Activated effector memory CD4-positive, alpha-beta T cell treated with Interleukin-2 at 50 U/mL for 16 hours (primary cell): ENCODE results near the gene NPHS1.
A peak's percentile ranks its signal among the peaks of the same experiment; 100 is the strongest.
"Not testable (repeated sequence)": the region's sequence is repeated elsewhere in the genome, so short reads cannot be mapped to it uniquely, and the experiment has no call there.

Source experiments
- DNase-seq: peaks from one replicate; pipeline ENCODE4 v3.0.0-alpha.2; 2020

NPHS1 gene, protein sequence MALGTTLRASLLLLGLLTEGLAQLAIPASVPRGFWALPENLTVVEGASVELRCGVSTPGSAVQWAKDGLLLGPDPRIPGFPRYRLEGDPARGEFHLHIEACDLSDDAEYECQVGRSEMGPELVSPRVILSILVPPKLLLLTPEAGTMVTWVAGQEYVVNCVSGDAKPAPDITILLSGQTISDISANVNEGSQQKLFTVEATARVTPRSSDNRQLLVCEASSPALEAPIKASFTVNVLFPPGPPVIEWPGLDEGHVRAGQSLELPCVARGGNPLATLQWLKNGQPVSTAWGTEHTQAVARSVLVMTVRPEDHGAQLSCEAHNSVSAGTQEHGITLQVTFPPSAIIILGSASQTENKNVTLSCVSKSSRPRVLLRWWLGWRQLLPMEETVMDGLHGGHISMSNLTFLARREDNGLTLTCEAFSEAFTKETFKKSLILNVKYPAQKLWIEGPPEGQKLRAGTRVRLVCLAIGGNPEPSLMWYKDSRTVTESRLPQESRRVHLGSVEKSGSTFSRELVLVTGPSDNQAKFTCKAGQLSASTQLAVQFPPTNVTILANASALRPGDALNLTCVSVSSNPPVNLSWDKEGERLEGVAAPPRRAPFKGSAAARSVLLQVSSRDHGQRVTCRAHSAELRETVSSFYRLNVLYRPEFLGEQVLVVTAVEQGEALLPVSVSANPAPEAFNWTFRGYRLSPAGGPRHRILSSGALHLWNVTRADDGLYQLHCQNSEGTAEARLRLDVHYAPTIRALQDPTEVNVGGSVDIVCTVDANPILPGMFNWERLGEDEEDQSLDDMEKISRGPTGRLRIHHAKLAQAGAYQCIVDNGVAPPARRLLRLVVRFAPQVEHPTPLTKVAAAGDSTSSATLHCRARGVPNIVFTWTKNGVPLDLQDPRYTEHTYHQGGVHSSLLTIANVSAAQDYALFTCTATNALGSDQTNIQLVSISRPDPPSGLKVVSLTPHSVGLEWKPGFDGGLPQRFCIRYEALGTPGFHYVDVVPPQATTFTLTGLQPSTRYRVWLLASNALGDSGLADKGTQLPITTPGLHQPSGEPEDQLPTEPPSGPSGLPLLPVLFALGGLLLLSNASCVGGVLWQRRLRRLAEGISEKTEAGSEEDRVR (N-terminal part only)

GRCh38 chr19:35852029-35852780 is at the start of gene NPHS1:
TSS of gene NPHS1 (minus strand) at chr19:35852504. CDS start at chr19:35851837, 667 bp downstream.
- no peak for DNase-seq

DNA sequence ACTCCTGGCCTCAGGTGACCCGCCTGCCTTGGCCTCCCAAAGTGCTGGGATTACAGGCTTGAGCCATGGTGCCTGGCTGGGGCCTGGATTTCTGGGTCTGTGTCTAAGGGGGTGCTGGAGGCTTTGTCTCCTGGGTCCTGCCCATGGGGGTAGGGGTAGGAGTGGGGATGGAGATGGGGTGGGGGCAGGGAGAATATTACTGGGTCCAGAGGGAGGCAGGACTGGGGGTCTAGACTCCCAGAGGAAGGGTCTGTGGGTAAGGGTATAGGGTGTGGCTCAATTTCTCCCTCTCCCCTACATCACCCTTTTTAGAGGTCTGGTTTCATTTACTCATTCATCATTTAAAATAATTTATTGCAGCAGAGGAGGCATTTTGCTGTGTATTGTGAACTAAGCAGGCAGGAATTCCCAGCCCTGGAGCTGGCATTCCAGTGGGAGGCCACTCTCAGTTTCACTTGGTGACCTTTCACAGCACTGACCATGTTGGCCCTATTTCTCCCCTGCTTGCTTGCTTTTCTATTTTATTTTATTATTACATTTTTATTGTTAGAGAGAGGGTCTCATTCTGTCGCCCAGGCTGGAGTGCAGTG is 48.8 kb upstream of the NPHS1 start:
- DNase-seq = no peak

DNA sequence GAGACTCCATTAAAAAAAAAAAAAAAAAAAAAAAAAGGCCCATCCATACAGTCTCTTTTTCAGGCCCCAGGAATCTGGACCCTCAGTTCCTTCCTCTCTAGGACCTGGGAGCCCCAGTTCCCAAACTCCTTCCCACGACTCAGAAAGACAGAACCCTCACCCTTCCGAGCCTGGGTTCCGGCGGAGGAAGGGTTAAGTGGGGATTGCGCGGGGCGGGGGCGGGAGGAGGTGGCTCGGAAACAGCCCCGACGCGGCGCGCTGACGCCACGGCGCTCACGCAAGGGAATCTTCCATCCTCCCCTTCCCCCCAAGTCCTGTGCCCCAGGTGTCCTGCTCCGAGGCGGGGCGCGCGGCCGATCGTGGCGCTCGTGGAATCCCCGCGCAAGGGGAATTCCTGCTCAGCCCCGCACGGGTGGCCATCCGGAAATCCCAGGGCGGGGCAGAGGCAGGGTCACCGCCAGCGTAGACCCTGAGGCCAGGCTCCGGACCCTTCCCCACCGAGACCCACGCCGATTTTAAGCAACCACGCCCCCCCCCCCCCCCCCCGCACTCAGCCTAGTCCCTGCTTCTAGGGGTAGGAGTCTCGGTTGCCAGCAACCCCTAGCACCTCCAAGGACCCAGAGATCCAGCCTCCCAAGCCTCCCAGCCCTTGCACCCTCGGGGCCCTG is 47.4 kb upstream of the NPHS1 start:
- DNase-seq = peak; percentile 79

DNA sequence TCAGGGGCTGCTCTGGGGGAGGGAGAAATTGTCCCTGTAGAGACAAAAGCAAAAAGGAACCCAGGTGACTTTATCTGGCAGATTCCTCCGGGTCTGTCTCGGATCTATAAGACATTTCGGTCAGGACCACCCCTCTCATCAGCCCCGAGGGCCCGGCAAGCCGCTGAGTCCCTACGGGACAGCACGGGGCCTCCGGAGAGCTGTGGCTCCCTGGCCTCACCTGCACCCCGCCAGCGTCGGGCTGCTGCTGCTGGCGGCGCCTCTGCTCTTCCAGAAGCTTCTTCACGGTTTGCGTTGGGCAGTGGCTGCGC is 46.1 kb upstream of the NPHS1 start:
- no peak for DNase-seq

DNA sequence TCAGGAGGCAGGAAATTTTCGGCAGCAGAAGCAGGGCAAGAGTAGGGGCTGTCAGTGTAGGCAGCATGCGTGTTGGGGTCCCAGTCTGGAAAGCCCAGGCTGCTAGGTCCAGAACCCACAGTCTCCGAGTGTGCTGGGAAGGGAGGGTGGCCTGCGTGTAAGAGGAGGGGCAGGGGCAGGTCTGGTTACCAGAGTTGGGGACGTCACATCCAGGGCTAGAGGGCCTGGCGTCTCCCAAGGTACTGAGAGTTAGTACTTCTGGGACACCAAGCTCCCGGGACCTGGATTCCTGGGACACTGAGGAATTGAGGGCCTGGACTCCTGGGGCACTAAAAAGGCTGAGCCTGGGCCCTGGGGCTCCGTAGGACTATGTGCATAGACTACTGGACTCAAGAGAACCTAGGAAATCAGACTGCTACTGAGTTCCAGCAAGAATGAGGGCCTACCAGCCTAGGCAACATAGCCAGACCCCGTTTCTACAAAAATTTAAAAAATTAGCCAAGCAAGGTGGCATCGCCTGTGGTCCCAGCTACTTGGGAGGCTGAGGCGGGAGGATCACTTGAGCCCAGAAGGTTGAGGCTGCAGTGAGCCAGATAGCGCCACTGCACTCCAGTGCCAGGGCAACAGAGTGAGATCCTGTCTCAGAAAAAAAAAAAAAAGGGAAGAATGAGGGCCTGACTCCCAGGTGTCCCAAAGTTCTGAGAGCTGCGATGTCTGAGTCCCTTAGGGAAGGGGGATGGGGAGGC is 45.6 kb upstream of the NPHS1 start:
- DNase-seq = no peak

DNA sequence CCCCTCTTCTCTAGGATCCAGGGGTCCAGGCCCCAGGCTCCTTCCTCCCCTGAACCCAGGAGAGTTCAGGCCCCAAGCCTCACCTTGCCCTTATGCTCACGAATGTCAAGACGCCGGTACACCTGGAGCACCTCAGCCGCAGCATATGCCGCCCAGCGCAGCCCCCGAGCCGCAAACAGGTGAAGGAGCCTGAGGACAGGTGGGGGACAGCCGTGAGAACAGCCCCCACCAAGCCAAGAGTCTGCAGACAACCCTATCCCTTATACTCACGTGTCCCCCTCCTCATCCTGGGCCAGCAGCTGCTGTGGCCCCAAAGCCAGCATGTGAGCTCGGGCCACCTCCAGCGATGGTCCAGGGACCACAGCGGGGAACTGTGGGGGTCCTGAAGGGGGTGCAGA is 44.3 kb upstream of the NPHS1 start:
- DNase-seq = no peak

- DNase-seq = no peak
Observed at GRCh38 chr19:35895911-35896642, 43.8 kb upstream of the NPHS1 start.

- no peak for DNase-seq
Observed at GRCh38 chr19:35894342-35894741, 42.0 kb upstream of the NPHS1 start.

GRCh38 chr19:35891819-35892218 is 39.5 kb upstream of the NPHS1 start:
- not testable (repeated sequence) for DNase-seq

DNA sequence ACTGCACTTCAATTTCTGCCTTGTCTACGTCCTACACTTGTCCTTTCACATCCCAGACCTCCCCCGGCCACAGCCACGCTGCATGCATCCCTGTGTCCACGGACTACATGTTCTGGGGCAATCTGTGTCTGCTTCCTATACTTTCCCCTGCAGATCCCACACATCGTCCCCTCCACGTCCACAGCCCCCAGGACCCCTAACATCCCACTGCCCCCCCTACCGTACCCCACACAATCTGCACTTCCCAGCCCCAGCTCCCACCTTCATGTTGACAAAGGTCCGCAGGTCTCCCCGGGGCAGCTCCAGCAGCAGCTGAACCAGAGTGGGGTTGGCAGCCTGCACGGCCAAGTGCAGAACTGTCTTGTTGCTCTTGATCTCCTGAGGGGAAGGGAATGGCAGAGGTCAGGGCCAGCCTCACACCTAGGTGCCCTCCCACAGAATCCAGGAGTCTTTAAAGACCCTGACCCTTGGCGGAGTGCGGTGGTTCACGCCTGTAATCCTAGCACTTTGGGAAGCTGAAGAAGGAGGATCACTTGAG is 37.9 kb upstream of the NPHS1 start:
- no peak for DNase-seq

DNA sequence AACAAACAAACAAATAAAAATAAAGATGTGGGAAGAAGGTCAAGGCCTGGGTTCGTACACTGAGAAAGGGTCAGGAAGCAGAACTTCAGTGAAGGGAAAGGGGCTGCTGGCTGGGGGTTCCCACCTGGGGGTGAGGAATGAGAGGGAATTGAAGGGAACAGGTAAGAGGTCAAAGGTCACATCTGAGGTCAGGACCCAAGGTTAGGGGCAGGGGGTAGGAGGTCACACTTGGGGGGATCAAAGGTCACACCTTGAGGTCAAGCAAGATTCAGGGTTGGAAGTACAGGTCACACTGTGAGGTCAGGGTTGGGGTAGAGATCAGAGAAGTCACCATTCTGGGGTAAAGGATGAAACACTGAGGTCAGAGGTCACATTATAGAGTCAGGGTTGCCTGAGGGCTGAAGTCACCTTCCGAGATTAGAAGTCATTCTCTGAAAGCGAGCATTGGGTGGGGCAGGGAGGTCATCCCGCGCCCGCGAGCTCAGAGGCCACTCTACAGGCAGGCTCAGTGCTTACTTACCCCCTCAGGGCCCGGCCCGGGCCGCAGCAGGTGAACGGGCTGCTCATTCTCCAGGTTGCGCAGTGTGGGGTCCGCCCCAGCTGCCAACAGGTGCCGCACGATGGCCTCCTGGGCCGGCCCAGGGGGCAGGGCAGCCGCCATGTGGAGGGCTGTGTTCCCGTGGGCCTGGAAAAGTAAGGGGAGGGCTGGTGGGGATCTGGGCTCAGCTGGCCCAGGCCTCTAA is 37.2 kb upstream of the NPHS1 start:
- DNase-seq = no peak

- no peak for DNase-seq
Observed at GRCh38 chr19:35888398-35888797, 36.1 kb upstream of the NPHS1 start.

GRCh38 chr19:35887197-35887596 is 34.9 kb upstream of the NPHS1 start:
- DNase-seq = no peak

- no peak for DNase-seq
Observed at GRCh38 chr19:35885904-35886303, 33.6 kb upstream of the NPHS1 start.

GRCh38 chr19:35885225-35885738 is 33.0 kb upstream of the NPHS1 start:
- no peak for DNase-seq

DNA sequence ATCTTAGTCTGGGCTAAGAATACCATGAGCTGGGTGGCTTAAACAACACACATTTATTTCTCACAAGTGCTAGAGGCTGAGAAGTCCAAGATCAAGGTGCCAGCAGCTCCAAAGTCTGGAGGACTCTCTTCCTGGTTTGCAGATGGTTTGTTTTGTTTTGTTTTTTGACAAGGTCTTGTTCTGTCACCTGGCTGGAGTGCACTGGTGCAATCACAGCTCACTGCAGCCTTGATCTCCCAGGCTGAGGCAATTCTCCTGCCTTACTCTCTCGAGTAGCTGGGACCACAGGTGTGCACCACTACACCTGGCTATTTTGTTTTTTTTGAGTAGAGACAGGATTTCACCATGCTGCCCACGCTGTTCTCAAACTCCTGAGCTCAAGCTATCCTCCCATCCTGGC is 31.6 kb upstream of the NPHS1 start:
- no peak for DNase-seq

DNA sequence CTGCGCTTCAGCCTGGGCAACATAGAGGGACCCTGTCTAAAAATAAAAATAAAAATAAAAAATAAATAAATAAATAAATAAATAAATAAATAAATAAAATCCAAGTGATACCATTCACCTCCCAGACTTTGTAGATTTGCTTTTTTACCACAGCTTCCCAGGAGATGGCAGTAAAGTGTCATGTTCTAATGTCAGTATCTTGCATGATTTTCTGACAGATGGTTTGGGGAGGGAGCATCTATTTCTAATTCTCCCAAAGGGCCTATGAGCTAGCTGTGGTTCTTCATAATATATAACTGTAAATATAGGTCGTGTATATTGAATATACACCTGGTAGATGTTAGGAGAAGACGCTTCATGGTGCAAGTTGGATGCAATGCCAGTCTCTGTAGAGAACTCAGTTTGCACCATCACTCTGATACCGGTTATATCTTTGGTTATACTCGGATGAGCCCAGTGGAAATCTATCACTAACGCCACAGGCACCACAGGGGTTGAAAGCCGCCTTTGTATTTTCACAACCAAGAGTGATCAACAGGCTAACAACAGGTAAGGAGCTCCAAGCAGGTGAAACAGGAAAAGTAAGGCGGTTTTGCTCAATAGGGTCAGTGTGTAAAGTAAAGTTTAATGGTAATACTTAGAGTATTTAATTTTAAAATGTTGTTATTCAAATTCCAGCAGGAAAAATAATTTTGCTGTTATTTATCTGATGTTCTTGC is 30.0 kb upstream of the NPHS1 start:
- DNase-seq = no peak

- DNase-seq = peak; percentile 53
Observed at GRCh38 chr19:35879770-35880317, 27.5 kb upstream of the NPHS1 start.
